NB4 (cell line): ENCODE measurements around the gene FBL.
"Not testable (repeated sequence)": the region's sequence is repeated elsewhere in the genome, so short reads cannot be mapped to it uniquely, and the experiment has no call there.

ENCODE experiments used
- DNase-seq: peaks from one replicate; pipeline ENCODE4 v3.0.0; 2010; ENCODE audit warnings: low read depth
- H3K4me3 ChIP-seq: one replicate; pipeline ENCODE4 v1.5.1; 2011; ENCODE audit warnings: mild to moderate bottlenecking, low read depth, low read length, moderate library complexity
- CTCF ChIP-seq: IDR thresholded peaks from one replicate; pipeline ENCODE4 v1.5.1; 2012; ENCODE audit warnings: low read depth, low read length
- MAX ChIP-seq: IDR thresholded peaks from 2 replicates; pipeline ENCODE4 v1.6.1; 2011; ENCODE audit warnings: low read depth, low read length
- MYC ChIP-seq: IDR thresholded peaks from 2 replicates; pipeline ENCODE4 v1.6.1; 2011; ENCODE audit warnings: low read depth, low read length
- POLR2A ChIP-seq: IDR thresholded peaks from 2 replicates; pipeline ENCODE4 v1.6.1; 2011; ENCODE audit warnings: mild to moderate bottlenecking; ENCODE audit not compliant: insufficient read length; ENCODE audit errors: extremely low read depth

Gene FBL

GRCh38 chr19:39809368-39809767 is 36.8 kb downstream of the FBL start:
- no peak for DNase-seq
- TF ChIP-seq CTCF: no peak
- TF ChIP-seq MYC: no peak
- no peak for TF ChIP-seq POLR2A
- no peak for TF ChIP-seq MAX

GRCh38 chr19:39808688-39809087 is 37.5 kb downstream of the FBL start:
- DNase-seq, H3K4me3 ChIP-seq: not testable (repeated sequence)

More at GRCh38 chr19:39809368-39809767, 36.8 kb downstream of the FBL start:
- H3K4me3 ChIP-seq: no peak overlapping the region

GRCh38 chr19:39807846-39808364 is 38.3 kb downstream of the FBL start:
- no peak for TF ChIP-seq MAX
- TF ChIP-seq POLR2A: no peak
- no peak for TF ChIP-seq MYC
- TF ChIP-seq CTCF: no peak
- no peak overlapping the region for H3K4me3 ChIP-seq
- DNase-seq: no peak

GRCh38 chr19:39805104-39805503 is 41.1 kb downstream of the FBL start:
- no peak for DNase-seq
- no peak overlapping the region for H3K4me3 ChIP-seq
- TF ChIP-seq CTCF (no peak), MYC (no peak), POLR2A (no peak), MAX (no peak)

- no peak for DNase-seq
- H3K4me3 ChIP-seq: no peak overlapping the region
- TF ChIP-seq POLR2A (no peak), CTCF (no peak), MYC (no peak), MAX (no peak)
Observed at GRCh38 chr19:39802958-39803357, 43.2 kb downstream of the FBL start.

- TF ChIP-seq CTCF: no peak
- no peak for TF ChIP-seq MYC
- no peak for TF ChIP-seq MAX
- no peak for TF ChIP-seq POLR2A
- DNase-seq: no peak
- no peak overlapping the region for H3K4me3 ChIP-seq
Observed at GRCh38 chr19:39797083-39797482, 49.1 kb downstream of the FBL start.
